Peyer's patch (tissue), 4 donors: ENCODE measurements around the gene SIRPB2.

Experiments
- CTCF ChIP-seq, 6 experiments: fragments of 450-650 bp in 4 of 6; fragments of 200-600 bp in 2 of 6; sonication (generic) in 1 of 6; IDR thresholded peaks; one replicate each; pipeline ENCODE4 v1.5.1; 2017 to 2019; ENCODE audit warnings: antibody characterized with exemption in 6 of 6, mild to moderate bottlenecking in 3 of 6, moderate library complexity in 1 of 6
- POLR2A ChIP-seq, 2 donors: fragments of 450-650 bp; IDR thresholded peaks; one replicate each; pipeline ENCODE4 v1.5.1; 2017; ENCODE audit warnings: antibody characterized with exemption in 2 of 2, mild to moderate bottlenecking in 2 of 2, moderate library complexity in 2 of 2

GRCh38 chr20:1505871-1506270 is 14.7 kb upstream of the SIRPB2 start:
- TF ChIP-seq CTCF (IDR thresholded peaks at IDR 0.05) (no peak), POLR2A (IDR thresholded peaks at IDR 0.05) (no peak)
